SK-N-MC (cell line): ENCODE data around the gene ZNF248.
"Not testable (repeated sequence)": the region's sequence is repeated elsewhere in the genome, so short reads cannot be mapped to it uniquely, and the experiment has no call there.

Source experiments
- DNase-seq: peaks from one replicate; pipeline ENCODE4 v3.0.0-alpha.2; 2011; ENCODE audit warnings: low read depth, low spot score
- H3K27ac ChIP-seq: fragments of 200-600 bp; sonication (generic); 2 replicates; pipeline ENCODE4 v1.5.1; 2016; ENCODE audit warnings: mixed run types
- H3K36me3 ChIP-seq: fragments of 200-600 bp; sonication (generic); 2 replicates; pipeline ENCODE4 v1.6.1; 2017; ENCODE audit warnings: antibody characterized with exemption, low read length, mixed read lengths; ENCODE audit not compliant: insufficient read depth
- H3K4me3 ChIP-seq: fragments of 200-600 bp; sonication (generic); 2 replicates; pipeline ENCODE4 v1.5.1; 2016
- H3K9ac ChIP-seq: fragments of 200-600 bp; sonication (generic); 2 replicates; pipeline ENCODE4 v1.8.0; 2017; ENCODE audit warnings: mixed run types, mixed read lengths; ENCODE audit not compliant: insufficient read length
- H3K9me3 ChIP-seq: fragments of 200-600 bp; sonication (generic); 2 replicates; pipeline ENCODE4 v1.6.1; 2017; ENCODE audit warnings: low read depth, mild to moderate bottlenecking, antibody characterized with exemption, low read length, moderate library complexity, mixed read lengths
- EZH2 ChIP-seq: fragments of 200-600 bp; sonication (generic); IDR thresholded peaks from one replicate; pipeline ENCODE4 v1.6.1; 2017; ENCODE audit warnings: antibody characterized with exemption
- FOXP2 ChIP-seq: optimal IDR thresholded peaks from 2 replicates; pipeline ENCODE3; 2011; ENCODE audit warnings: mild to moderate bottlenecking, moderate library complexity; ENCODE audit not compliant: insufficient read depth; ENCODE audit errors: extremely low read length, control extremely low read depth
- POLR2AphosphoS5 ChIP-seq: IDR thresholded peaks from 2 replicates; pipeline ENCODE4 v1.6.1; 2012; ENCODE audit warnings: mild to moderate bottlenecking, low read depth, low read length, borderline replicate concordance

Gene ZNF248

DNA sequence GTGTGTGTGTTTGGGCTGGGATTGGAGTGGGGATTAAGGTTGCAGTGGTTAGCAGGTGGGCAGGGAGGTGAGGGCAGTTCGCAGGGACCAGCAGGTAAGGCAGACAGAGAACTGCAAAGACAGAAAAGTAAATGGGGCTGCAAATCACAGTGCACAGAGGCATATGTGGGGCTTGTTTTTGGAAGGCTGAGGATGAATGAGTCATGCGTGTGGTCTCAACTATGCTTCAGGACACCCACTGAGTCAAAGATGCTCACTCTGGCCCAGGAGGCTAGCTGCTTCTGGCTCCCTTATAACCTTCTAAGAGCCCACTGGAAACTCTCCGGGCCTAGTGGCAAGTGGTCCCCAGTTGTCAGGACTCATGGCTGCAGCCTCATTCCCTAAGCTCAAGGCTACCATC lies 118.2 kb downstream of the ZNF248 start:
- H3K36me3 ChIP-seq = no peaks in the 10 kb centered on the region
- no peak overlapping the region for H3K27ac ChIP-seq
- H3K9me3 ChIP-seq = no peaks in the 10 kb centered on the region
- TF ChIP-seq POLR2AphosphoS5 = no peak
- no peak for TF ChIP-seq FOXP2
- no peak for TF ChIP-seq EZH2
- DNase-seq = no peak
- no peak overlapping the region for H3K9ac ChIP-seq
- no peak overlapping the region for H3K4me3 ChIP-seq

DNA sequence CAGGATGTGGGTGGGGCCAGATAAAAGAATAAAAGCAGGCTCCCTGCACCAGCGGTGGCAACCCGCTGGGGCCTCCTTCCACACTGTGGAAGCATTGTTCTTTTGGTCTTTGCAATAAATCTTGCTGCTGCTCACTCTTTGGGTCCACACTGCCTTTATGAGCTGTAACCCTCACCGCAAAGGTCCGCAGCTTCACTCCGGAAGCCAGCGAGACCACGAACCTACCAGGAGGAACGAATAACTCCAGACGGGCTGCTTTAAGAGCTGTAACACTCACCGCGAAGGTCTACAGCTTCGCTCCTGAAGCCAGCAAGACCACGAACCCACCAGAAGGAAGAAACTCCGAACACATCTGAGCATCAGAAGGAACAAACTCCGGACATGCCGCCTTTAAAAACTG lies 119.2 kb downstream of the ZNF248 start:
- H3K9ac ChIP-seq, H3K27ac ChIP-seq, DNase-seq, H3K9me3 ChIP-seq, H3K4me3 ChIP-seq, H3K36me3 ChIP-seq: not testable (repeated sequence)

DNA sequence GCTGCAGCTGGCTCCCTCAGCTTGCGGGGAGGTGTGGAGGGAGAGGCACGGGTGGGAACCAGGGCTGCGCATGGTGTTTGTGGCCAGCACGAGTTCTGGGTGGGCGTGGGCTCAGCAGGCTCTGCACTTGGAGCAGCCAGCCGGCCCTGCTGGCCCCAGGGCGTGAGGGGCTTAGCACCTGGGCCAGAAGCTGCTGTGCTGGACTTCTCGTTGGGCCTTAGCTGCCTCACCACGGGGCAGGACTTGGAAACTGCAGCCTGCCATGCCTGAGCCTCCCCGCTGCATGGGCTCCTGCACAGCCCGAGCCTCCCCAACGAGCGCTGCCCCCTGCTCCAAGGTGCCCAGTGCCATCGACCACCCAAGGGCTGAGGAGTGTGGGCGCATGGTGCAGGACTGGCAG lies 120.1 kb downstream of the ZNF248 start:
- DNase-seq = no peak
- no peak overlapping the region for H3K27ac ChIP-seq
- no peak overlapping the region for H3K9ac ChIP-seq
- TF ChIP-seq POLR2AphosphoS5 = no peak
- H3K4me3 ChIP-seq = no peak overlapping the region
- no peaks in the 10 kb centered on the region for H3K36me3 ChIP-seq
- H3K9me3 ChIP-seq = no peaks in the 10 kb centered on the region

DNA sequence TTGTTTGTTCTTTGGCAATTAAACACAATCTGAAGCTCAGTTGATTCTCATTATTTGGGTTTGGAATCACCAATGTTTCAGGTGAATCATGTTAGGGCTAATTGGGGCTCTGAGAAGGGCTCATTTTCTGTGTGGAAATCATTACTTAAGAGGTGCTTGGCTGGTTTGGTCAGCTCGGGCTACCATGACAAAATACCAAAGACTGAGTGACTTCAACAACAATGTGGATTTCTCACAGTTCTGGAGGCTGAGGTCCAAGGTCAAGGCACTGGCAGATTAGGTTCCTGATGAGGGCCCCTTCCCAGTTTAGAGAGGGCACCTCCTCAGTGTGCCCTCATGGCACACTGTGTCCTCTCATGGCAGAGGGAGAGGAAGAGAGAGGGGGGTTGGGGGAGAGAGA lies 121.3 kb downstream of the ZNF248 start:
- H3K27ac ChIP-seq = no peak overlapping the region
- H3K4me3 ChIP-seq = no peak overlapping the region
- DNase-seq = no peak
- no peaks in the 10 kb centered on the region for H3K36me3 ChIP-seq
- H3K9ac ChIP-seq = no peak overlapping the region
- TF ChIP-seq POLR2AphosphoS5 = no peak
- no peak for TF ChIP-seq FOXP2
- no peaks in the 10 kb centered on the region for H3K9me3 ChIP-seq

DNA sequence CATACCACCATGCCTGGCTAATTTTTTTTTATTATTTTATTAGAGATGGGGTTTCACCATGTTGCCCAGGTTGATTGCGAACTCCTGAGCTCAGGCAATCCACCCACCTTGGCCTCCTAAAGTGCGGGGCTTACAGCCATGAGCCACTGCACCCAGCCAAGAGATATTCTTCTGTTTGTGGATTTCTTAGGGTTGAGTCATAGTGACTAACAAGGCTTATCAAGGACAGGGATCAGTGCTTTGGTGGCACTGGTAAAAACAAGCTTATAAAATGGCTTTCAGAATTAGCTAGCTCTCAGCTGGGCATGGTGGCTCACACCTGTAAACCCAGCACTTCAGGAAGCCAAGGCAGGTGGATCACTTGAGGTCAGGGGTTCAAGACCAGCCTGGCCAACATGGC lies 122.4 kb downstream of the ZNF248 start:
- Histone ChIP-seq H3K36me3 (no peaks in the 10 kb centered on the region), H3K9me3 (no peaks in the 10 kb centered on the region), H3K4me3 (no peak overlapping the region), H3K9ac (no peak overlapping the region), H3K27ac (no peak overlapping the region)
- DNase-seq = no peak
- TF ChIP-seq FOXP2 = no peak
